Cardiac fibroblast (primary cell): ENCODE data around the gene PTPRCAP.
A peak's percentile ranks its signal among the peaks of the same experiment; 100 is the strongest.

ENCODE experiments used
- DNase-seq, 2 donors: peaks; one replicate each; pipeline versions ENCODE4 v3.0.0 to v3.0.0-alpha.2; 2010; ENCODE audit warnings: low read depth in 2 of 2
- H3K4me3 ChIP-seq, 2 donors: replicated peaks in 1 of 2; 1 replicate in 1 of 2; 2 replicates in 1 of 2; pipeline ENCODE4 v1.5.1; 2011; ENCODE audit warnings: low read depth in 2 of 2, low read length in 2 of 2, mild to moderate bottlenecking in 2 of 2, moderate library complexity in 1 of 2
- TF ChIP-seq, protein P1 (sequence below): IDR thresholded peaks from one replicate; pipeline ENCODE4 v1.5.1; 2011; ENCODE audit warnings: low read depth, mild to moderate bottlenecking, low read length, inconsistent platforms

The PTPRCAP gene

DNA sequence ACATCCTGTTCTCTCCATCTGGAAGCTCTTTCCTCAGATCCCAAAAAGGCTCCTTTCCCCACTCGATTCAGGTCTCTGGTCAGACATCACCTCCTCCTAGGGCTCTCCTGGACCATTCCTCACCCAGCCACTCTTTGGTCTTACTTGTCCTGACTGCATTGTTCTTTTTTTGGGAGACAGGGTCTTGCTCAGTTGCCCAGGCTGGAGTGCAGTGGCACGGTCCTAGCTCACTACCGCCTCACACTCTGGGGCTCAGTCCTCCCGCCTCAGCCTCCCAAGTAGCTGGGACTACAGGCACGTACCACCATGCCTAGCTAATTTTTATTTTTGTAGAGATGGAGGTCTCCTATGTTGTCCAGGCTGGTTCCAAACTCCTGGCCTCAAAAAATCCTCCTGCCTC is 8.0 kb upstream of the PTPRCAP start:
- TF ChIP-seq, protein P1, sequence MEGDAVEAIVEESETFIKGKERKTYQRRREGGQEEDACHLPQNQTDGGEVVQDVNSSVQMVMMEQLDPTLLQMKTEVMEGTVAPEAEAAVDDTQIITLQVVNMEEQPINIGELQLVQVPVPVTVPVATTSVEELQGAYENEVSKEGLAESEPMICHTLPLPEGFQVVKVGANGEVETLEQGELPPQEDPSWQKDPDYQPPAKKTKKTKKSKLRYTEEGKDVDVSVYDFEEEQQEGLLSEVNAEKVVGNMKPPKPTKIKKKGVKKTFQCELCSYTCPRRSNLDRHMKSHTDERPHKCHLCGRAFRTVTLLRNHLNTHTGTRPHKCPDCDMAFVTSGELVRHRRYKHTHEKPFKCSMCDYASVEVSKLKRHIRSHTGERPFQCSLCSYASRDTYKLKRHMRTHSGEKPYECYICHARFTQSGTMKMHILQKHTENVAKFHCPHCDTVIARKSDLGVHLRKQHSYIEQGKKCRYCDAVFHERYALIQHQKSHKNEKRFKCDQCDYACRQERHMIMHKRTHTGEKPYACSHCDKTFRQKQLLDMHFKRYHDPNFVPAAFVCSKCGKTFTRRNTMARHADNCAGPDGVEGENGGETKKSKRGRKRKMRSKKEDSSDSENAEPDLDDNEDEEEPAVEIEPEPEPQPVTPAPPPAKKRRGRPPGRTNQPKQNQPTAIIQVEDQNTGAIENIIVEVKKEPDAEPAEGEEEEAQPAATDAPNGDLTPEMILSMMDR, result no peak
- no peak for DNase-seq
- no peak overlapping the region for H3K4me3 ChIP-seq

DNA sequence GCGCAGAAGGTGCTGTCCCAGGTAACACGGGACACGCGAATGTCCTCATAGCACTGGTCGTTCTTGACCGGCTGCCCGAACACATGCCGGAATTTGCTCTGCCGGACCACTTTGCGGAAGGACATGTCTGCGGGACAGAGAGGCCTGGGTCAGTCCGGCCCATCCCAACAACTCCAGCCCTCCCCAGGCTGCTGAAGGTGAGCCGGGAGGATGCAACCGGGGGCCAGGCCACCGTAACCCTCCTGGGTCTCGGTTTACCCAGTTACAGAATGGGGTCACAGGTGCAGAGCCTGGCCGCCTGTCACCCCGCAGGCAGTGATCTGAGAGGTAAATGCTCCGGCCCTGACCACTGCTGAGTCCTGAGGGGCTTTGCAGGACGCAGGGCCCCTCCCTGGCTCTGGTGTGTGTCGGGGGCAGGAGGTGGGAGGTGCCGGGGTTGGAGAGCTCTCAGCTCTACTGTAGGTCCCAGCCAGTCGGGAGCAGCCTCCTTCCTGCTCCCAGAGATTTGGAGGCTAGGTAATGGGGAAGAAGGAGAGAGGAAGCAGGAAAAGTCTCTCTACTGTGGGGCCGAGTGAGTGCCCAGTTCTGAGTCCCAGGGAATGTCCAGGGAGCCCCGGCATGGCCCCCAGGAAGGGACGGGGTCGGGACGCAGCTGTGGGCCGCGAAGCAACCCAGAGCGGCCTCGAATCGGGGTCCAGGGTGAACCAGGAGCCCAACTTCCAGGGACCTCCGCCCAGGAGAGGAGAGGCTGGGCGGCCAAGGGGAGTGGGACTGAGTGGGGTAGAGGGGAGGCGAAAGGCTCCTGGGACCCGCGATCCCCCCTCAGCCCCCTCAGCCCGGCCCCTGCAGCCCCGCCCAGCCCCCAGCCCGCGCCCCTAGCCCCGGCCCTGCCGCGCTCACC is 5.3 kb upstream of the PTPRCAP start:
- peak overlapping the region; percentile 84 to 95 for H3K4me3 ChIP-seq
- TF ChIP-seq, protein P1, result no peak
- no peak for DNase-seq

DNA sequence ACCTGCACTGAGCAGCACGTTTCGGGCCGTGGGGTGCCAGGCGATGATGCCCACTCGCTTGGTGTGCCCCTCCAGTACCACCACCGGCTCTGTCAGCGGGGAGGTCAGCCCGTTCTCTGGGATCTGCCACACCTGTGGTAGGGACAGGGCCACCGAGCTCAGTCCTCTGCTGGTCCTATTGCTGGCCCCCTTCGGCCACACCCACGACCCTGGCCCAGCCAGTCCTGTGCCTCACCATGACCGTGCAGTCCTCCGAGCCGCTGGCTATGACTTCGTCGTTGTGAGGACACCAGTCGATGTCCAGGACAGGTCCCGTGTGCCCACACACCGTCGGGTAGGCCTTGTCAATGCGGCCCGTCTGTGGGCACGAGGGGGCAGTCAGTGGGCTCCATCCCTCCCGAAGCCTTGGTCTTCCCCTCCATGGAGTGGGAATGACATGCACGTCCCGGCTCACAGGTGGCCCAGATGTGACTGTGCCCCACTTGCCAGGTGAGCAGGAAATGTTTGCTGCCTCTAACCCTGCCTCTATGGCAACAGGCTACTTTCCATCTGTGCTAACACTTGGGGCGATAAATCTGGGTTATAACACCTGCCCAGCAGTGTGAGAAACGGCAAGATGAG is 4.4 kb upstream of the PTPRCAP start:
- TF ChIP-seq, protein P1, result no peak
- no peak overlapping the region for H3K4me3 ChIP-seq
- DNase-seq, result no peak

- no peak overlapping the region for H3K4me3 ChIP-seq
- DNase-seq, result no peak
- TF ChIP-seq, protein P1, result no peak
Measured at GRCh38 chr11:67441098-67441563, 3.6 kb upstream of the PTPRCAP start.

GRCh38 chr11:67440229-67441097 is 3.0 kb upstream of the PTPRCAP start:
- H3K4me3 ChIP-seq, result no peak overlapping the region
- no peak for DNase-seq
- TF ChIP-seq, protein P1, result no peak
